ENCODE measurements around the gene ATP5IF1.

The ATP5IF1 gene

DNA sequence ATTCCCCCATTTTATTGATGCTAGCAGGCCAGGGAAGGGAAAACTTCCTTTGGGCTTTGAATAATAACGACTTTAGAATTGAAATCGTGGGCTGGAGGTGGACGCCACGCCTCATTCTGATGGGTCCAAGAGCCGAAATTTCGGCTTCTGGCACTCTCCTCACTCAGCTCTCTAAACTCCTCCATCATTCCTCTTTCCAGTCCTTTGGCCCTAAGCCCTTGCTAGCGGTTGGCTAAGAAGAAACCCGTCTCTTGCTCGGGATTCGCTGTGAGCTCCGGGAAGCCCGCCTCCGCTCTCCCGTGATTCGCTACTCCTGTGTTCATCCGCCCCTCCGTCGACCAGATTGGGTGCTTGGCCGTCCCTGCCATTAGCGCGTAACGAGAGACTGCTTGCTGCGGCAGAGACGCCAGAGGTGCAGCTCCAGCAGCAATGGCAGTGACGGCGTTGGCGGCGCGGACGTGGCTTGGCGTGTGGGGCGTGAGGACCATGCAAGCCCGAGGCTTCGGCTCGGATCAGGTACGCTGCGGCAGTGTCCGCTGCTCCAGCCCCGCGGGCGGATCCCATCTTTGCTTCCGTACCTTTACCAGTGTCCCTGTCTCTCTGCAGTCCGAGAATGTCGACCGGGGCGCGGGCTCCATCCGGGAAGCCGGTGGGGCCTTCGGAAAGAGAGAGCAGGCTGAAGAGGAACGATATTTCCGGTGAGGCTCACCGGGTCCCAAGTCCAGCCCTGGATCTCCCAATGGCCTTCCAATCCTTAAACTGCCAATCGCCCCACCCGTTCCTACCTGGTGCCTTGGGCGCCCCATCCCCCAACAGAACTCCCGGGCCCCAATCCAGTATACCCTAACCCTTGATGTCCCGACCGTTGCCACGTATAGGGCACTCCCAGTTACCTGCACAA, at the start of gene ATP5IF1:
ATP5IF1 (plus strand) TSS at position 370 of the 901 bp plus-strand sequence; CDS start at position 430, 60 bp downstream.
- peak; percentile 68 for DNase-seq

DNA sequence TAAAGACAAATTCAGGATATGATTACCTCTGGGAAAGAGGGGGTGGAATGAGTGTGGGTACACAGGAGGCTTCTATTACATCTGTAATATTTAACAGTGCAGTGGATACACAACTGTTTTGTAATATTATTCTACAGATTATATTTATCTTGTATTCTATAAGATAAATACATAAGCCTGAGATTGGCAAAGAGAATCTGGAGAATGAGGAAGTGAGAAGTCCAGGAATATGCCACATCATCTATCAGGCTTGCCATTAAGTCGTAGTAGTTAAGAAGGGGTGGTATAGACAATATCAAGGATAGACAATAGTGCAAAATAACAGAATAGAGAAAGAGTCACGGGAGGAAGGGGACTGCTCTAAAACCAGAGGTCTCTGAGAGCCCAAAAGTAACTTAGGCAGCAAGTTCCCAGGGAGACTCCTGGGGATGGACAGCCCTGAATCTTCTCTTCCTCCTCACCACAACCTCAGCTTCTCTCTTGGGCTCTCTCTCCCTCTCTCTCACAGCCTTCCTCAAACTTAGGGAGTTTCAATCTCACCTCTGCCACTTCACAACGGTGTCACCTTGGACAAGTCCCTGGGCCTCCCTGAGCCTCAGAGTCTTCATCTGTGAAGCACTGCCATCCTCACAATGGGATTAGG, 45.5 kb upstream of the ATP5IF1 start:
- no peak for DNase-seq

DNA sequence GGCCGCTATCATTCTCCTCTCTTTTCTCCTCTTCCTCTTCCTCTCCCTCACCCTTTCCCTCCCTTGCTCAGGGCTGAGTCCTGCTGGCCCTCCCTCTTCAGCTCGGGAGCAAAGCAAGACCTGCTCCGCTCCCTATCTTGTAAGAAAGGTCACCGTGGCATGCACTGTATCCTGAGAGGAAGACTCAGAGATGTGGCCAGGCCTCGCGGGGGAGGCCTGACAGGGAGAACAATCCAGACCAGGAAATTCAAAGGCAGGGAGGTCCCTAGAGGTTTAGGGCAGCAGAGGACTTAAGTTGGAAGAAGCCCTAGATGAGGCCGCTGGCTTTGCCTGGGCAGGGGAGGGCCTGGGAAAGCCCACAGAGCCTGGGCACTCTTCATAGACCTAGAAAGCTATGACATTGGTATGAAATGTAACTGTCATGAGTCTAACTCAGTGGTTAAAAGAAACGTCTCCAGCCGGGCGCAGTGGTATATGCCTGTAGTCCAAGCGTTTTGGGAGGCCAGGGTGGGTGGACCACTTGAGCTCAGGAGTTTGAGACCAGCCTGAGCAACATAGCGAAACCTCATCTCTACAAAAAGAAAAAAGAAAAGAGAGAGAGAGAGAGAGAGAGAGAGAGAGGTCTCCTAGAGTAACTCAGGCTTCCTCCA, 44.8 kb upstream of the ATP5IF1 start:
- DNase-seq: no peak

DNA sequence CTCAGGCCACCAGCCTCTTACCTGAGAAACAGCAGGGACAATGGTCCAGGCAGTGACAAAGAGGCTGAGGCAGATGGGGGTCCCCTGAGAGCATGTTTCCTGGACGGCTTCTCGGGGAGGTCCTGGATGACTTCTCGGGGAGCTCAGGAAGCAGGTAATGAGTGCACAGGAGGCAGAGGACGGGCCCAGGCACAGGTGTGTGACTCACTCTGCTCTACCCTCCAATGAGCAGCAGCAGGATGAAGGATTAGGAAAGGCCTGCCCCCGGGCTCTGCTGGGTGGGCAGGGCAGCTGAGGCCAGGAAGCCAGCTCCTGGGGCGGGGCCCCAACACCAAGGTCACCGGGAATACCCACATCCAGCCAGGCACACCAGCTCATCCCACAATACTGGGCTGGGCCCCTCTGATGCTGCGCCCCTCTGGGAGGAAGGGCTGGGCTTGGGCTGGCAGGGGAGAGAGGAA, 42.2 kb upstream of the ATP5IF1 start:
- DNase-seq: no peak

DNA sequence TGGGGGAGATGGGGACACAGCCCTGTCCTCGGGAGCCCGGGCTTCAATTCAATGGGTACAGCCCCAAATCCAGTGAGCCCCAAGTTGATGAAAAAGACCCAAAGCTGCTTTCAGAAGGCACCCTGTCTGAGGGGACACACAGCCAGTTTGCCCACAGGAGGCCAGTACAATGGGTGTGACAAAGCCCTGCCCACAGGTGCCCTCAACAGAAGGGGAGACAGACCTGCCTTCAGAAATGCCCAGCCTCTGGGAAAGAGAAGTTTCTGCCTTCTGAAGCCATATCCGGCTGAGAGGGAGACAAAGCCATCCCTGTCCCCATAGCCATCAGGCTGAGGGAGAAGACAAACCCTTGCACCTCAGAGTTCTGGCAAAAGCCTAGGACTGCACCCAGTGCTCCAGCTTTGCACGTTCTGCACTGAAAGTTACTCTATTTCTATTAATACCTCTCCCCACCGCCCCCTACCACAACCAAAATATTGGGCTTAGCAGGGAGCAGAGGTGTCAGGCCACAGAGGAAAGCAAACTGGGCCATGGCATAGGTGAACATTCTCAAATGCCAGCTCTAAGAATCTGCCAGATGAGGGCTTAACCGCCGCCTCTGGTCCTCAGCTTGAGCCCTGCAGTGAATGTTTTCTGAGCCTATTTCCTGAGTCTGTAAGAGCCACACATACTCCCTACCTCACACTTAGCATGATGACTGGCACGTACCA, 41.4 kb upstream of the ATP5IF1 start:
- DNase-seq: no peak

DNA sequence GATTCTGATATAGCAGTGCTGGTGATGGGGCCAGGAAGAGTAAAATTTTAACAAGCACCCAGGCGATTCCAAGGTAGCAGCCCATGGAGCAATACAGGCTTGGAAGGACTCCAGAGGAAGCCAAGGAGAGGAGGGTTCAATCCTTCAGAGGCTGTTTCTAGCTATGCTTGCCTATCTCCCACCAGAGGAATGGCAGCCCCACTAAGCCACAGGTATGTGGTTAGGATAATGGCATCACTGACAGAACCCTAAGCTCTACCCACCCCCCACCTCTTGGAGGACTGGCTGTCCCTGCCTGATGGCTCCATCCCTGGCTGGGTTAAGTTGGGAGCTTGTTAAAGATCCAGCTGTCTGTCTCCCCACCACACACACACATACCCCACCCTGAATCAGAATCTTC, 40.1 kb upstream of the ATP5IF1 start:
- no peak for DNase-seq

DNA sequence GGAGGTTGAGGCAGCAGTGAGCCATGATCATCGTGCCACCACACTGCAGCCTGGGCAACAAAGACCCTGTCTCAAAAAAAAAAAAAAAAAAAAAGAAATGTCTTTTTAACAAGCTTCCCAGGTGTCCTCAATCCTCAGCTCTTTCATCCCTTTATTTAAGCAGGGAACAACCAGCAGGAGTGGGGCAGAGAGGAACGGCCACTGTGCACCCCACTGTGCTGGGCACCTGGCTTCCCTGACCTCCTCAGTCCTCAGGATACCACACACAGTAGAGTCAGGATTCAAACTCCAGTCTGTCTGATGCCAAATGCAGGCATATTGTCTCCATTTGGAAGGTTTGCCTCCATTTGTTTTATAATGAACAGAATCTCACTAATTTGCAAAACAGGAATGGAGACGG, 39.6 kb upstream of the ATP5IF1 start:
- DNase-seq: no peak

DNA sequence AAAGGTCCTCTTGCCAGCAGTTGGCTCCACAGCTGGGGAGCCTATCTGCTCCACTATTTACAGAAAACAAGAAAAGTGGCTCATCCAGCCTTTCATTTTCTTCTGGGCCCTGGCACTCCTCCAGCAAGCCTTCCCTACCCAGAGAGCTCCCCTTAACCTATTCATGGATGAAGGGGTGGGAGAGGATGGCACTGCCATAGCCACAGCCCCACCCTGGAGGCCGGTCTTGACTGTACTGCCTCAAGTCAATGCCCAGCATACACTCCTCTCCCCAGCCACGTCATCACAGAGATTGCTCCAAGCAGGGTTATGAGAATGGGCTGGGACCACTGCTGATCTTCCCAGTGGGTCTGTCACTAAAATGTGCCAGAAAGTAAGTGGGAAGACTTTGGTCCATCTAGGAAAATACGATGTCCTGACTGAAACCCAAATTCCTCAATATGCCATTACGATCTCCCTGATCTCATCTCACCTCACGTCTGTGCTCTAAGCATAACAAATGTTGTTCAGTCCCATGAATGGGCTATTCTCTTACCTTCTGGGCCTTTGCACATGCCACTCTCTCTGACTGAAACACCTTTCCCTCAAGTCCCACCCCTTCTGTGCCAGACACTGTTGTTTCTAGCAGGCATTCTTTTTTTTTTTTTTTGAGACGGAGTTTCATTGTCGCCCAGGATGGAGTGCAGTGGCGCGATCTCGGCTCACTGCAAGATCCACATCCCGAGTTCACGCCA, 38.1 kb upstream of the ATP5IF1 start:
- no peak for DNase-seq

DNA sequence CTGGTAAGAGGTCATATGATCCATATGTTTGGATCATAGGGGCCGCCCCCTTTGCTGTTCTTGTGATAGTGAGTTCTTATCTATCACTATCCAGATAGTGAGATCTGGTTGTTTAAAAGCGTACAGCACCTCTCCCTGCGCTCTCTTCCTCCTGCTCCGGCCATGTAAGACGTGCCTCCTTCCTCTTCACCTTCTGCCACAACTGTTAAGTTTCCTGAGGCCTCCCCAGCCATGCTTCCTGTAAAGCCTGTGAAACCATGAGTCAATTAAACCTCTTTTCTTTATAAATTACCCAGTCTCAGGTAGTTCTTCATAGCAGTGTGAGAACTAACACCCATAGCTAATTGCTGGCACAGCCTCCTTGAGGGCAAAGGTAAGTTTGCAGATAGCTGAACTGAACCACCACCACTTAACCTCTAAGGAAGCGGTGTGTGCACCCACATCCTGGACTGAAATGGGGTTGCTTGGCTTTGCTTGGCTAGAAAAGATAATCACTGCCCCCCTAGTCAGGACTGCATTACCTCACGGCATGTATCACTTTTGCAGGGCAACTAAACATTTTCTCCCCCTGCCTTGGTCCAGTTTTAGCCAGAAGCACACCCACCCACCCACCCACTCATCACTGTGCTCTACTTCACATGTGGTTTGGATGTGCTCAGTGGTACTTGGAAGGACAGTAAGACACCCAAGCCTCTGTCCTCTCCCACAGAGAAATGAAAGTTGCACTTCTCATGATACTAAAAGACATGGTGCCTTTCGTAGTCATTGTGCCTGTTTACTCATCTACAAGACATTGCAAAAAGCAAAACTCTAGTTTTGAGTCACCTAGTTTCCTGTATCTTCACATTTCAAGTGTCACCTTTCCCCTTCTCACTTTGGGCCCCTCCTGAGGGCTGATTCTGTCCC, 36.3 kb upstream of the ATP5IF1 start:
- no peak for DNase-seq

DNA sequence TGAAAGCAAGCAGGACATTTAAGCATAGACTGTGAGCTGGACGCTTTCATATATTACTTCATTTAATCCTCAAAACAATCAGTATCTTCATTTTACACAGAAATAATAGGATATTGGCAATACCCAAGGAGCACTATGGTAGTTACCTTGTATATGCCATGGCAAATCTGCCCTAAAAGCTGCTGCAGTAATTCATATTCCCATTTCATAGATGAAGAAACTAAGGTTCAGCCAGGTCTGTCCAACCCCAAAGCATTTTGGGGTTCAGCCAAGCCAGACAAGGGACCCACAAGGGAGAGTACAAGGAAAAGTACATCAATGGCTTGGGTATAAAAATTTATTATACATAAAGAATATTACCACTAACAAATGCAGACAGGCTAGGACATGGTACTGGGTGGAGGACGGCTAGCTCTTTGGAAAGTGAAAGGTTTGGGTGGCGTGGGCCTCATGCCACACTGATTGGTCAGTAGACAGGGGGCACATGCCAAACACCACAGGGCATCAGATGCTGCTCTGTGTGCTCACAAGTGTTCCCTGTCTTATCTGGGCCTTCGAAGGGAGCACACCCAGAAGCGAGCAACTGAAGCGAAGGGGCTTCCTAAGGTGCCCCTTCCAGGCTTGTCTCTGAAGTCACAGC, 35.6 kb upstream of the ATP5IF1 start:
- DNase-seq: no peak

DNA sequence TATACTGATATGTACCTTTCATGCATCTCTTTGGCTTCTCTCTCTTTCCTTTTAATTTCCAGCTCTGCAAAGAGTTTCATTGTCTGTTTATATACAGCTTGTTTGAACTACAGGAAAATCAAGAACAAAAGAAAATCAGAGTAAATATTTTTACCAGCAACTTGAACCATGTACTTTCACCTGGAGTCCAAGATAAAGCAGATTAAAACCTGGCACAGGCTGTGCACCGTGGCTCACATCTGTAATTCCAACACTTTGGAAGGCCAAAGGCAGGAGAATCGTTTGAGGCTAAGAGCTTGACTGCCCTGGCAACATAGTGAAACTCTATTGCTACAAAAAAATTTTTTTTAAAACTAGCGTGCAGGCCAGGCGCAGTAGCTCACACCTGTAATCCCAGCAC, 30.7 kb upstream of the ATP5IF1 start:
- DNase-seq: no peak

DNA sequence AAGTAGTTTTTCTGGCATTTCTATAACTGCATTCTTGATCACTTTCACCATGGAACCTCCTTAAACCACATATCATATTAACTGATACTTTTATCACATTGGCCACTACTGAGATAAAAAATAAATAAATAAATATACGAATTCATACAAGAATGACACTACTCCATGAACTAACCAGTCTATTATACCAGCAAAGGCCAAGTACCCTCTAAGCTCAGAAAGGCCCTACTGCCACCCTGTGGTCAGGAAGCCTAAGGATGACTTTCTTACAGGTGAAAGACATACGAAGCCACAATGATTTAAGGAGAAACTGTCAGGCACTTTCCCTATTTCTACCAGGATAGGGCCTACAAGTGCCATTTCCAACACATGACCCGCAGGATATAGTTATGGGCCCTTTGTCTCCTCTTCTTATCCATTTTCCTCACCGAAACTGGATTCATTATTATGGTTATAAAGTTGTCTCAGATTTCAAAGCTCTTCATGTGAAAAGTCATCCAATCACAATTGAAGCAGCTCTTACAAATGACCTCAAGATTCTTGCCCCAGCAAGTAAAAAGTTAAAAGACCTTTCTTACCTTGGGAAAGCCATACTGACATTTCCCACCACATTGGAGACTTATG, 27.0 kb upstream of the ATP5IF1 start:
- no peak for DNase-seq

DNA sequence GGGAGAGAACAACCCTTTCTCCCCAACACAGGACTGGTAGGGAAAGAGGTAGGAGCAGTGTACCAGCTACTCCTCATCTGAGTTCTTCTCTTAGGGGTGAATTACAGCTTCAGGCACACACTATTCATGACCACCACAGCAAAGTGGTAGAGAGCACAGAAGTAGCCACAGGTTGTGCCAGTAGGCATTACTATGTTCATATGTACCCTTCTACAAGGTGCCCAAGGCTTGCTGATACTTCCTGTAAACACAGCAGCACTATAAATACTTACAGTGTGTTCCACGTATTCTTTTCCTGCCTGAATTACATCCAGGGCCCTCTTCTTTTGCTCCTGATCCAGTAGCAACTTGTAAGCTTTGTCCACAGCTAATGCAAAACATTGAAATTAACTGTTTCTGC, 26.2 kb upstream of the ATP5IF1 start:
- DNase-seq: no peak

DNA sequence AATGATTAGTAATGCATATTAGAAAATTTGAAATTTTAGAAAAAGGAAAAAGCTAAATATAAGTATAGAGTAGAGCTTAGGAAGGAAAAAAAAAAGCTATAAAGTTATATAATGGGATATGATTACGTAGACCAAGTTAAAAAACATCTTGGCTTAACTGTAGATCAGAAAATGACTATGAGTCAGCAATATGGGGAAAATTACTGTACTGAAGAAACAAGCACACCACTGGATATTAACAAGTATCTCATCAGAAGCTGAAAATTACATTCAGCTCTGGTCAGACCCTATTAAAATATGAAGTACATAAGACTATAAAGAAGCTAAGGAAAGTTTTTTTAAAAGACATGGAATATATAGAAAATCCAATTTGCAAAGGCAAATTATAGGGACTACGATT, 22.6 kb upstream of the ATP5IF1 start:
- DNase-seq: no peak

DNA sequence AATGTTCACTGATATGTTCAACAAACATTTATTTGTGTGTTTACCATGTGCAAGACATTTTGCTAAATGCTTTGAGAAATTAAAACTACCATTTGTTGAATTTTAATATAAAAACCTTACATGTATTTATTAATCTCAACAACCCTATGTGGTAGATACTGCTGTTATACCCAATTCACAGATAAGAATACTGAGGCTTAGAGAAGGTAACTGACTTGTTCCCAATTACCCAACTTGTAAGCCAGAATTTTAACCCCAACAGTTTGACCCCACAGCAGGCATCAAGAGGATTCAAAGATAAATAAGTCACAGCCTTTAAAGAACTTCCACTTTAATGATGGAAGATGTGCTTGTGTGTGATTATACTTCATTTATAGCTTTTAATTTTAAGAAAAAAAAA, 6.8 kb upstream of the ATP5IF1 start:
- no peak for DNase-seq

DNA sequence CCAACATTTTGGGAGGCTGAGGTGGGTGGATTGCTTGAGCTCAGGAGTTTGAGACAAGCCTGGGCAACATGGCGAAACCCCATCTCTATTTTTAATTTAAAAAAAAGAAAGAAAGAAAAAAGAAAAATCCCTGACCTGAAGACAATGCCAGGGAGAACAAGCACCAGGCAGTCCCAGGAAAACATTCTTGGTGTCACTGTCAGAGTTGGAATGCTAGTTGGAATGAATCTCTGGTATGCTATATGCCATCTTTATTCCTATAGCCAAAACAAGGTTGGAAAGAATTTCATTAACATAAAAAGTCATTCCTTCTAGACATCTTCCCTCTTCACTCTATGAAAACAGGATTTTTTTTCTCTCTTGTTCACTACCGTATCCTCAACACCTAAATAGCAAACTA, 5.9 kb upstream of the ATP5IF1 start:
- no peak for DNase-seq

DNA sequence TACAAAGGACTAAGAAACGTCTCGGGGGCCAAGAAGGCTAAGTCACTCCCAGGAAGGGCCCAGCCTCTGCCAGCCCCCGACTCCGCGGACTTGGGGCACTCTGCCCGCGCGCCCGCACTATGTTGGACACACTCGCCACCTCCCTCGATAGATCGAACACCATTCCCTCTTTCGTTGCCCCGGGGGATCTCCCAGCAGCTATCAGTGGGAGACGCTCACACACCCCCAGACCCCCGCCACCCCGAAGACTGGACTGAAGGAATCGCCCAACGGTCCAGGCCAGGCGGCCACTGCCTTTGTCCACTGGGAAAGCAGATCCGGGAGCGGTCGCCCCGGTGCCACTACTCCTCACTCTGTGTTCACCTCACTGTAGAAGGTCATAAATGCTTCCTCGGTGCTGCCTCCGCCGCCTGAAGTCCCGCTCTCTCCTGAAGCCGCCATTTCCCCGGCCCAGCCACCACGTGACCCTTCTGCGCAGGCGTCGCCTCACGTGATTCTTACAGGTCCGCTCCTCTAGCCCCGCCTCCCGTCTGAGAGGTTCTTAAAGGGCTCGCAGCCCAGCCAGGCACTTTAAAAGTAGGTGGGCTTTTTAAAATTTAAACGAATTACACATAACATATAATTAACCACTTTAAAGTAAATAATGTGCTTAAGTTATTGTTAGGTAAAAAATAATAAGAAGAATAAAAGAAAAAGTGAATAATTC, 3.2 kb upstream of the ATP5IF1 start, which contains the start of gene DNAJC8:
DNAJC8 (minus strand) TSS at position 472 of the 706 bp plus-strand sequence; CDS start at position 441, 31 bp downstream.
- no peak for DNase-seq

DNA sequence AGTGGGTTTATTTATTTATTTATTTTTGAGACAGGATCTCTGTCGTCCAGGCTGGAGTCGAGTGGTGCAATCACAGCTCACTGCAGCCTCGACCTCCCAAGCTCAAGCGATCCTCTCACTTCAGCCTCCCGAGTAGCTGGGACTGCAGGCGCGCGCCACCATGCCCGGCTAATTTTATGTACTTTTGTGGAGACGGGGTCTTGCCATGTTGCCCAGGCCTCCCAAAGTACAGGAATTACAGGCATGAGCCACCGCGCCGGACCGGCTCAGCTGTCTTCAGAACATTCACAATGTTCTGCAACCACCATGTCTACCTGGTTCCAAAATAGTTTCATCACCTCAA, 2.7 kb upstream of the ATP5IF1 start:
- DNase-seq: no peak

DNA sequence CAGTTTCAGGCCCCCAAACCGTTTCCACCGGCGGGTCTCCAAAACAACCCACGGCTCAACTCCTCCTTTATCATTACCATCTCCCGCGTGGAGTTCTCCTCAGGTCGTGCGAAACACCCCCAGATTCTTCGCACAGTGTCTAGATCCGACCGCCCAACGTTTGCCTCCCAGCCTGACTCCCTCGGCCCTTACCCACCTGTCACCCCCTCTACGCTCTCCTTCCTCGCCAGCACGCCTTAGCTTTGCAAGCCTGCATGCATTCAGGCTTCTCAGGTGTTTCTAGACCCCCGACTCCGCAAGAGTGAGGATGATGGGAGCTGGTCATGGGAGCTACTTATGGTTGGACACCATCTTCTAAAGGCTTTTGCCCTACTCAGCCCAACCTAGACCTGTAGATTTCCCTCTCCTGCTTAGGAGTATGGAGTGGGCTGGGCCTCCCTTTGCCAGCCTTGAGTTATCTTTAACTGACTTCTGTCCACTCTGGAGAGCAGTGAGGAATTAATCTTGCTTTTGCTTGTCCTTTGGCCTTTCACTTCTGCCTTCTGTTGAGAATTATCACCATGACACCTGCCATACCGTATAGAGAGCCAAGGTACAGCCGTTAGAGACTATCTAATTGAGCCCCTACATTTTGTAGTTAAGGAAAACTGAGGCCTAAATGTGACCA, 865 bp downstream of the ATP5IF1 start:
- DNase-seq: no peak

Data from cortex of kidney (tissue), 1 donor.